HG03064 (cell line): ENCODE measurements around the gene SERTAD3.
"Not testable (repeated sequence)": the region's sequence is repeated elsewhere in the genome, so short reads cannot be mapped to it uniquely, and the experiment has no call there.

Experiments used
- ATAC-seq: cut with Tn5 transposase; IDR thresholded peaks from one replicate; pipeline ENCODE4 v1.9.1; 2021; ENCODE audit warnings: low read depth; ENCODE audit not compliant: unreplicated experiment

The SERTAD3 gene

DNA sequence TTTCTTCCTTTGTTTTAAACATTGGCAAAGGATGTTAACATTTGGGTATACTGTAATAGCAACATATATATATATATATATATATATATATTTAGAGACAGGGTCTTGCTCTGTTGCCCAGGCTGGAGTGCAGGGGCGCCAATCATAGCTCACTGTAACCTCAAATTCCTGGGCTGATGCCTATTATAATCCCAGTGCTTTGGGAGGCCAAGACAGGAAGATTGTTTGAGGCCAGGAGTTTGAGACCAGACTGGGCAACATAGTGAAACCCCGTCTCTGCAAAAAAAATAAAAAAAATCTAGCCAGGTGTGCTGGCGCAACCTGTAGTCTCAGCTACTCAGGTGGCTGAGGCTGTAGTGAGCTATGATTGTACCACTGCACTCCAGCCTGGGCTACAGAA is 16.1 kb upstream of the SERTAD3 start:
- ATAC-seq, result no peak

DNA sequence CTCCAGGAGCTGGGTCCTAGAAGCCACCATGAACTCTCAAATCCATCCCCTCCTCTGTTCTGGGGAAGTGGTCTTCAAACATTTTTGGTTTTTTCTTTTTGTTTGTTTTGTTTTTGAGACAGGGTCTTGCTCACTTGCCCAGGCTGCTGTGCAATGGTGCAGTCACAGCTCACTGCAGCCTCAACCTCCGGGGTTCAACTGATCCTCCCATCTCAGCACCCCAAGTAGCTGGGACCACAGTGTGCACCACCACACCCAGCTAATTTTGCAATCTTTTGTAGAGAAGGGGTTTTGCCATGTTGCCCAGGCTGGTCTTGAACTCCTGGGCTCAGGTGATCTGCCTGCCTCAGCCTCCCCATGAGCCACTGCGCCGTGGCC is 14.5 kb upstream of the SERTAD3 start:
- no peak for ATAC-seq

DNA sequence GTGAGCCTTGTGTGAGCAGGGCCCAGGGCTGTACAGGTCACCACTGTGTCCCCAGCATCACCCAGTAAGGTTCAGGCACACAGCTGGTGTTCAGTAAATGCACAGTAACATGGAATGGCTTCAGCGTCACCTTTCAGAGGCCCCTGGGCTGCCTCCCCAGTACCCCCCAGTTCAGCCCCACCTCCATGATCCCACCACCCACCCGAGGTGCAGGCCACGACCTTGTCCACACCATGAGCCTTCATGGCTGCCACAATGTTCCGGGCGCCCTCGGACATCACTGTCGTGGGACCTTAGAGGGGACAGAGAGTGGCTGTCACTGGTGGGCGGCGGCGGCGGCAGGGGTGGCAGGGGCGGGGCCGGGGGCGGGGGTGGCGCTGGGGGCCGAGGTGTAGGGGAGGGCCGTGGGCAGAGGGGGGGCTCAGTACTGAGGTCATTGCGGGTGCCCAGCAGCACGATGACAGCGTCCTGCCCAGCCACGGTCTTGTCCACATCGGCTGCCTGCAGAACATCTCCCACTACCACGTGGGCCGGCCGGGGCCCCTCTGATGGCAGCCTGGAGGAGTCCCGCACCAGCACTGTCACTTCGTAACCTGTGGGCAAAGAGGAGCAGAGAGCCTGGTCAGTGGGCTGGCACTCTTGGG is 13.9 kb upstream of the SERTAD3 start:
- no peak for ATAC-seq

DNA sequence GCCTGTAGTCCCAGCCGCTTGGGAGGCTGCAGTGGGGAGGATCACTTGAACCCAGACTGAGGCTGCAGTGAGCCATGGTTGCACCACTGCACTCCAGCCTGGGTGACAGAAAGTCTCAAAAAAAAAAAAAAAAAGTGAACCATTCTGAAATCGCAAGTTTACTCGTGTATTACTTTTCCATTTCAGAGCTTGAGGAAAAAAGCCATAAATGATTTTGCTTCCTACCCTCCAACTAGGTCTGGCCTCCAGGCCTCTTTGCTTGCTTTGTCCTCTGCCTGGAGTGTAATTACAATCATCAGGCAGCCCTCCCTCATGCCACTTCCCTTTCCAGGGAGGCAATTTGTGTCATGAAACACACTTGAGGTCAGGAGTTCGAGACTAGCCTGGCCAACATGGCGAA is 12.9 kb upstream of the SERTAD3 start:
- ATAC-seq, result no peak

DNA sequence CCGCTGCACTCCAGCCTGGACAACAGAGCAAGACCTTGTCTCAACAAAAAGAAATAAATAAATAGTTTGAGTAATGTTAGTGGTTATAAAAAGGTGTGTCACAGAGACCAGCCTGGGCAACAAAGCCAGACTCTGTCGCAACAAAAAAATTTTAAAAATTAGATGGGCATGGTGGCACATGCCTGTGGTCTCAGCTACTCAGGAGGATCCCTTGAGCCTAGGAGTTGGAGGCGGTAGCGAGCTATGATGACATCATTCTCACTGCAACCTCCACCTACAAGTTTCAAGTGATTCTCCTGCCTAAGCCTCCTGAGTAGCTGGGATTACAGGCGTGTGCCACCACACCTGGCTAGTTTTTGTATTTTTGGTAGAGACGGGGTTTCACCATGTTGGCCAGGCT is 9.8 kb upstream of the SERTAD3 start:
- ATAC-seq, result not testable (repeated sequence)

DNA sequence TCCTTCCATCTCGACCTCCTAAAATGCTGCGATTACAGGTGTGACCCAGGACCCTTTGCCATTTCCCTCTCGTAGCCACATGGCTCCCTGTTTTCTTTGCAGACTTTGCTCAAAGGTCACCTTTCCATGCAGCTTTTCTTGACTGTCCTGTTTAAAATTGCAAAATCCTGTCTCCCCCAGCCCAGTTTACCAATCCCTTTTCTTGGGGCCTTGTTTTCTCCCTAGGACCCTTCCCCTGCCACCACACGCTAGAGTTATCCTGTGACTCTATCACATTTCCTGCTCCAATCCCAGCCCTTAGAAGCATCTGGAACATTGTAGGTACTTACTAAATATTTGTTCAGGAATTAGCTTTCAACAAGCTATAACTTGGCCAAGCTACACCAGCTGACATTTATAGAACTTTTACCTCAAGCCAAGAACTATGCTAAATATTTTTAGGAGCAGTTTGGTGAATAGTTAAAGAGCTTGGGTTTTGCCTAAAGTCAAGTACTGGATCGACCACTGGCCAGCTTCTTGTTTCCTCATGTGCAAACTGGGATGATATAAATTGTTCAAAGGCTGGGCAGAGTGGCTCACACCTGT is 9.1 kb upstream of the SERTAD3 start:
- no peak for ATAC-seq

DNA sequence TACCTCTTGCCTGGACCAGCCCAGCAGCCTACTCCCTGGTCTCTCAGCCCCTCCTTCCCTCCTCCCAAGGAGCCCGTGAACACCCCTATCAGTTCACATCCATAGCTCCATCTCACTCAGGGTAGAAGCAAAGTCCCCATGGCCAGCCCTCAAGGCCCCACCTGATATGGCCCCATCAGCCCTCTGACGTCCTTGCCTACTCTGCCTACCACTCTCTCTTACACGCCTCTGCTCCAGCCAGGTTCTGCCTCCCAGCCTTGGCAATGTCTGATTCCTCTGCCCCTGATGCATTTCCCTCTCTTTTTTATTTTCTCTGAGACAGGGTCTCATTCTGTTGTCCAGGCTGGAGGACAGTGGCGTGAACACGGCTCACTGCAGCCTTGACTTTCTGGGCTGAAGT is 7.9 kb upstream of the SERTAD3 start:
- no peak for ATAC-seq

DNA sequence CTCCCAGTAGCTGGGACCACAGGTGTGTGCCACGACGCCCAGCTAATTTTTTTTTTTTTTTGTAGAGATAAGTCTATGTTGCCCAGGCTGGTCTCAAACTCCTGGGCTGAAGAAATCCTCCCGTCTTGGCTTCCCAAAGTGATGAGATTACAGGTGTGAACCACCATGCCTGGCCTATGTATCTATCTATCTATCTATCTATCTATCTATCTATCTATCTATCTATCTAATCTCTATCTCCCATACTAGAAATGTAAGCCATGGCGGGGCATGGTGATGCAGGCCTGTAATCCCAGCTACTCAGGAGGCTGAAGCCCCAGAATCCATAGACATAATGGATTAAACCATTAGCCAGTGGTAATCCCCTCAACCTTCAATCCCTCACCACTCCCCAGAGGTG is 6.5 kb upstream of the SERTAD3 start:
- ATAC-seq, result no peak

DNA sequence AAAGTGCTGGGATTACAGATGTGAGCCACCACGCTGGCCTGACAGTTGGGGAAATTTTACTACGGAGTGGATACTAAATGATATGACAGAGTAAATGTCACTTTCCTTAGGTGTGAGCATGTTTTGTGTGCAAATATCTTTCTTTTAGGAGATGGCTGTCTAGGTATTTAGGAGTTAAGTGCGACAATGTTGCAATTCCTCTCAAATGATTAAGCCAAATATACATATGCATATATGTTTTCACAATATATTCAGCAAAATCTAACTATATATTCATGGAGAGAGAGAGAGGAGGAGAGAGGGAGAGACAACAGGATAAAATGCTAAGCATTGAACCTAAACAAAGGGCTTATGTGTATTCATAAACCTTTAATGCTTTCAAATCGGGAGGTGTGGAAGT is 5.4 kb upstream of the SERTAD3 start:
- no peak for ATAC-seq

DNA sequence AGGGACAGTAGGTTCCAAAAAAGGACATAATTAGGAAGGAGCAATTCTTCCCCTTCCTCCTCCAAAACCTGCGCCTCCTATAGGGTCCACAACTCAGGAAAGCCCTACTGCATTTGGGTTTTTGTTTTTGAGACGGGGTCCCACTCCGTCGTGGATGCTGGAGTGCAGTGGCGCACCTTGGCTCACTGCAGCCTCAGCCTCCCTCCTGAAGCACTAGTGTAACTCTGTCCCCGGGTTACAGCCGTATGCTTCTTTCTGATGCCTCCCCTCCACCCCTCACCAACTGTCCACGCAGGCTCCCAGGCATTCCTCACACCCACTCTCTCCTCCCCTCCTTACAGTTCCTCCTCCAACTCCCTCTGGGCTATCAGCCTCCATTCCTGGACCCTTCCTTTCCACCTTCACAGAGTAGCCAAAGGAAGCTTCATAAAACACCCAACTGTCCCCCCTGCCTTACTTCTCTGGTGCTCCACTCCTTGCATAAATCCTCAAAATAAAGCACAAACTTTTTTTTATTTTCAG is 2.2 kb upstream of the SERTAD3 start:
- ATAC-seq, result no peak

DNA sequence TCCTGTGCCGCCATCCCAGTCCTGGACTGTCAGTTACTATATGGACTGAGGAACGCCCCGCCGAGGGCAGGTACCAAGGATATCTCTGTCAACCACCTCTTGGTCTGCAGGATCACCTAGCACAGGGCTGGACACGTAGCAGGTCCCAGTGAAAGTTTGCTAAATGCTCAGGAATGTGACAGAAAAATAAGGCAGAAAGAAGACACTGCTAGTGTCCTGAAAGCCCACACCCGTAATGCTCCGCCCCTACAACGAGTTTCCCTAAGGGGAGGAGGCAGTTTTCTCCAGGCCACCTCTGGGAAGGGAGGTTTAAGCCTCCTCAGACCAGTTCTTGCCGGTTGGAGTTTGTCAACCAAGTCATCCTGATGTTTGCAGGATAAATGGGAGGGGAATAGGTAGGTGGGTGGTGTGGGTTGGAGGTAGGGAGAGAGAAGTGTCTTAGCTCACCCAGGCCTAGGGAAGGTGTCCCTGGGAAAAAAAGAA is 1.7 kb upstream of the SERTAD3 start:
- no peak for ATAC-seq

DNA sequence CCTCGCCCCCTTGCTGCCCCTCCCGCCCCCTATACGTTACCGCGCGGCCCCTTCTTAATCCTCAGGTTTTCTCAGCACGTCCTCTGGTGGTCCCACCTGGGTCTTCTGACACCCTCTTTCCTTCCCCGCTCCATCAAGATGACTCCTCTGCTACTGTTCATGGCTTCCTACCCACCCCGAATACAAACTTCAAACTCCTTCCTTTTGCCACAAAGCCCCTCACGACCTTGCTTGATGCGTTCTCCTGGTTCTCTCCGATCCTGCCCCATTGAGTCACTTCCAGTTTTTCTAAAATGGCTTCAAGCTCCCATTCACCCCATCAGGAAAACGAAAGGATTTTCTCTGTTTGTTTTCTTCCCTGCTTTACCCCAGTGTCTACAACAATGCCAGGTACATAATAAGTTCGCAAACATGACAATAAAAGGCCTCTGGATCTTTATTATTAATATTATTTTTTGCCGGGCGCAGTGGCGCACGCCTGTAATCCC is 734 bp upstream of the SERTAD3 start:
- no peak for ATAC-seq

DNA sequence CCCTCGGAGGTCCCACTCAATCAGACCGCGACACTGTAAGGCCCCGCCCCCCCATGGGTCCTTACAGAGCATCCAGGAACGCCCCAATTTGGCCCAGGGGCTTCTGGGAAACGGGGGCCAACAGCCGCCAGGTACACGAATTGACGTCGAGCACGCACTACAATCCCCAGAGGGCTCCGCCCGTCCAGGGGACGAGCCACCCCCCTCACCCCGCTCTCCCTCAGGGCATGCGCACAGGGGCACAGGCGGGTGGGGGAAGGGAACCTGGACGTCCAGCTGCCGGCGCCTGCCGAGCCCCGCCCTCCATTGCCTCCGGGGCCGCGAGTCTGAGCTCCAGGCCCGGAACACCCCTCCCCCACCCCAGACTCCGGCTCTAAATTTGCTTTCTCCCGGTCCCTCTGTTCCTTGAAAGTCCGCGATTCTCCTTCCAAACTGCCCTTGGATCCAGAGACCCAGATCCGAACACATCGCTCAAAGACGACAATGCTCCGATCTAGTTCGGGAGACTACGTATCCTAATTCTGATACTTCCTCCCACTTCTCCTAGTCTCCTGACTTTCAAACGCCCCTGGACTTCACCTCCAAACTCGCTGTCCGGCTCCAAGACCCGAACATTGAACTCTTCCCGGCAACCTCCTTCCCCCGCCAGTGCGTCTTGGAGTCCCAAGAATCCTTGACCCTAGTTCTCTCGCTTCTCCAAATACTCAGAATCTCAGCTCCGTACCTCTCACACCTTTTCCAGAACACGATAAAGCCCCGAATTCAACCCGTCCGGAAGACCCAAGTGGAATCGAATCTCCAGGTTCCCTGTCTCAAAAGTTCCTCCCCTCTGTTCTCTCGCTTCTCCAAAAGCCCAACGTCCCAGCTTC is 770 bp downstream of the SERTAD3 start:
- ATAC-seq, result peak; percentile 52

DNA sequence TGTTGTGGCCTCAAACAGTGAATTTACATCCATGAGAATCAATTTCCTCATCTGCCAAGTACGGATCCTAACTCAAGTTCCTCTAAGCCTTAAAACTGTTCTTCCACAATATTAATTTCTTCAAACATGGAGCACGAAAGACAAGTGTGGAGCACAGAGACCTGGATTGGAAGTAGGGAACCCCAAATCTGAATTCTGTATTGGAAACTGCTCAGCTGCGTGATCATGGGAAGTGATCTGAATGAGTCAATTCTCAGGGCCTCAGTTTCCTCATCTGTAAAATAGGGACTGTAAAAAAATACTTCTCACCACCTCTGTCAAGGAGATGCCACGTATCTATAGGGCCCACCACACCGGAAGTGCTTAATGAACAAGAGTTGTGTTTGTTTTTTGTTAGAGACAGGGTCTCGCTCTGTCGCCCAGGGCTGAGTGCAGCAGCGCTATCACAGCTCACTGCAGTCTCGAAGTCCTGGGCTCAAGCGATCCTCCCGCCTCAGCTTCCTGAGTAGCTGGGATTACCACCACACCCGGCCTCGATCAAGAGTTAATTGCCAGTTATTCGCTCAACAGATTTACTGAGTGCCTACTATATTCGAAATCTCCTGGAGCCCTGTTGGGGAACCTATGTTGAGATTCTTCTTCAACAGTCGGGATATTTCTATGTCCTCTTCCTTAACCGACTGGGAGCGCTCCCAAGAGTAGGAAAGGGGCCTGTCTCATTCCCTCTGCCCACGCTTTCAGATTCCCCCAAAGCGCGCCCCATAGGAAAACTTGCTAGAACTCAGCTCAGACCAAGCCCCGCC is 1.6 kb downstream of the SERTAD3 start:
- no peak for ATAC-seq

DNA sequence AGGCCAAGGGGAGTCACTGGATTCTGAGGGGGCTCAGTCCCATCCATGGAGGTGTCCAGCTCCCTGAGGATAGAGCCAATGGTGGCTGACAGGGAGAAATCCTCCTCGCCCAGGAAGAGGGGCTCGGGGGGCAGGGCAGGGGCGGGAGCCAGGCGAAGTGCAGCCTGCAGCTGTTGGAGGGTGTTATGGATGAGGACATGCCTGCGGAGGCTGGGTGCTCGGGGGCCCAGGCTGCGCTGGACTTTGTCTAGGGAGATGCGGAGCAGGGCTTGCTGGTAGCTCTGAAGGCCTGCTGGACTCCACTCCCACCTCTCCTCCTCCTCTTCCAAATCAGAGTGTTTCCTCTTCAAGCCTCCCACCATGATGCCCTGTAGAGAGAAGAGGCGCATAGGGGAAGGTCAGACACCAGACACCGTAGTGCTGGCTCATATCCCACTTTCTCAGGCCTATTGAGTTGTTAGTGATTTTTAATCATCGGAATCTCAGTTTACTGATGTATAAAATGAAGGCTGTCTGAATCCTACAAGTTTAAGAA is 2.3 kb downstream of the SERTAD3 start:
- no peak for ATAC-seq

DNA sequence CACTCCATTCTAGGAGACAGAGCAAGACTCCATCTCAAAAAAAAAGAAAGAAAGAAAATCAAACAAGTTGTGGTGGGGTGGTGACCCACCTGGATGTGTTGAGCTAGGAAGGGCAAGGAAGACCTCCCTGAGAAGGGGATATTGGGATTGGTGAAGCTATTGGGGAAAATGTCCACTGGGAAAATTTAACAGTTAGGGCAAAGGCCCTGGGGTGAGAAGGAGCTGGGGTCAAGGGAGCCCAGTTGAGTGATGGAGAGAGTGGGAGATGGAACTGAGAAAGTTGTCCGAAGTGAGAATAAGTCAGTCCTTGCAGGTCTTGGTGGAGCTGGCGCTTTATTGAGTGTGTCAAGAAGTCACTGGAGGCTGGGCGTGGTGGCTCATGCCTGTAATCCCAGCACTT is 5.9 kb downstream of the SERTAD3 start:
- ATAC-seq, result no peak

DNA sequence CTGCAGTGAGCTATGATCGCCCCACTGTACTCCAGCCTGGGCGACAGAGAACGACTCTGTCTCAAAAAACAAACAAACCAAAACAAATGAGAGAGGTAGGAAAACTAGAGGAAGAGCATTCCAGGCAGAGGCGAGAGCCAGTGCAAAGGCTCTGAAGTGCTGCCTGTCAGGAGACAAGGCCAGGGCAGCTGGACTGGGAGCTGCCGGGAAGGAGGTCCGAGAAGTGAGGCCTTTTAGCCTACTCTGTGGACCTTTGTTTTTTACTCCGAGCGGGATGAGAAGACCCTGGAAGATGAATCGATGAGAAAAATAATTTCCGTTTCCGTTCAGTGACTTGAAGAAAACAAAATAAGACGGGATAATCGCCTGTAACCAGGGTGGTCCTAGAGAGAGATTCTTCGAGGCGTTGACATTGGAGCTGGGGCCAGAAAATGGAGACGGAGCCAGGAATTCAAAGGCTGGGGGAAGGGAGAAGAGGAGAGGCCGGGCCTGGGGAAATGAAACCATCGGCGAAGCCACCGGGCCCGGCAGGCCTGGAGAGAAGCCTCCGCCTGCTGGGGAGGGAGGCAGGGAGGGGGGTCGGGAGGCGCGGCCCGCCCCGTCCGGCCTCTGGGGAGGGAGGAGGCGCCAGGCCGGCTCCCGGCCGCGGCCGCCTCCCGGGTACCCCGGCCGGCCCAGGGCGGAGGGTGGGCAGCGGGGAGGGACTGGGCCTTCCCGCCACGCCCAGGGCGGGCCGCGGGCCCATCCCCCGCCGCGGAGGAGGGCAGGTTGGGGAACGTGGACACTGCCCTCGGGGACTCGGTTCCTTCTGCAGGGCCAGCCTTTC is 10.5 kb downstream of the SERTAD3 start:
- ATAC-seq, result no peak

DNA sequence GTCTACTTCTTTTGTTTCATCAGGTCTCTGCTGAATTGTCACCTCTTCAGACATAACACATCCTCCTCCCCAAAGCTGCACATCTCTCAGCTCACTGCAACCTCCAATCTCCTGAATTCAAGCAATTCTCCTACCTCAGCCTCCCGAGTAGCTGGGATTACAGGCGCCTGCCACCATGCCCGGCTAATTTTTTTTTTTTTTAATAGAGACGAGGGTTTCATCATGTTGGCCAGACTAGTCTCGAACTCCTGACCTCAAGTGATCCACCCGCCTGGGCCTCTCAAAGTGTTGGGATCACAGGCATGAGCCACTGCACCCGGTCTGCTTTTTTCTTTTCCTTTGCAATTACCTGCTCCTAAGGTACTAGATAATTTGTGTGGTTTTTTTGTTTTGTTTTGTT is 11.4 kb downstream of the SERTAD3 start:
- not testable (repeated sequence) for ATAC-seq

DNA sequence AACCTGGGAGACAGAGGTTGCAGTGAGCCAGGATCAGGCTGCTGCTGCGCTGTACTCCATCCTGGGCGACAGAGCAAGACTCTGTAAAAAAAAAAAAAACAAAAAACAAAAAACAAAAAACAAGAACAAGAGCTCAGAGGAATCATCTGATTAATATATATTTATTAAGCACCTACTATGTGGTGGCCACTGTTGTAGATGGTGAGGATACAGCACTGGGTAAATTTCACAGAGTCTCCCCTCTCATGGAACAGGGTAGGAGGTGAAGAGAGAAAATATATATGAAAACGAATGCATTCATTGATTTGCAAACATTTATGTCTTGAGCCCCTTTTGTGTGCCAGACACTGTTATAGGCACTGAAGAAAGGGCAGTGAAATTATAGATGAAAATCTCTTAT is 12.4 kb downstream of the SERTAD3 start:
- no peak for ATAC-seq
